HUDEP-2 (cell line): ENCODE data around the gene P2RY11.

Experiments used
- DNase-seq, 76 experiments: peaks; one replicate each; lab custom pipeline; 2025; ENCODE audit not compliant: unreplicated experiment in 76 of 76; lab: John Stamatoyannopoulos, UW

Gene P2RY11, protein sequence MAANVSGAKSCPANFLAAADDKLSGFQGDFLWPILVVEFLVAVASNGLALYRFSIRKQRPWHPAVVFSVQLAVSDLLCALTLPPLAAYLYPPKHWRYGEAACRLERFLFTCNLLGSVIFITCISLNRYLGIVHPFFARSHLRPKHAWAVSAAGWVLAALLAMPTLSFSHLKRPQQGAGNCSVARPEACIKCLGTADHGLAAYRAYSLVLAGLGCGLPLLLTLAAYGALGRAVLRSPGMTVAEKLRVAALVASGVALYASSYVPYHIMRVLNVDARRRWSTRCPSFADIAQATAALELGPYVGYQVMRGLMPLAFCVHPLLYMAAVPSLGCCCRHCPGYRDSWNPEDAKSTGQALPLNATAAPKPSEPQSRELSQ

GRCh38 chr19:10111405-10111811 lies at the start of gene P2RY11:
P2RY11 (plus strand) TSS chr19:10111693; CDS start chr19:10111722, 29 bp downstream.
- no peak for DNase-seq

GRCh38 chr19:10061717-10062310 lies 49.7 kb upstream of the P2RY11 start:
- DNase-seq = peak in 7 of 76 experiments; percentile 5 to 50 (median 11)

GRCh38 chr19:10068205-10068604 lies 43.3 kb upstream of the P2RY11 start:
- no peak for DNase-seq

GRCh38 chr19:10069046-10069445 lies 42.4 kb upstream of the P2RY11 start:
- peak in 1 of 76 experiments; percentile 14 for DNase-seq

DNA sequence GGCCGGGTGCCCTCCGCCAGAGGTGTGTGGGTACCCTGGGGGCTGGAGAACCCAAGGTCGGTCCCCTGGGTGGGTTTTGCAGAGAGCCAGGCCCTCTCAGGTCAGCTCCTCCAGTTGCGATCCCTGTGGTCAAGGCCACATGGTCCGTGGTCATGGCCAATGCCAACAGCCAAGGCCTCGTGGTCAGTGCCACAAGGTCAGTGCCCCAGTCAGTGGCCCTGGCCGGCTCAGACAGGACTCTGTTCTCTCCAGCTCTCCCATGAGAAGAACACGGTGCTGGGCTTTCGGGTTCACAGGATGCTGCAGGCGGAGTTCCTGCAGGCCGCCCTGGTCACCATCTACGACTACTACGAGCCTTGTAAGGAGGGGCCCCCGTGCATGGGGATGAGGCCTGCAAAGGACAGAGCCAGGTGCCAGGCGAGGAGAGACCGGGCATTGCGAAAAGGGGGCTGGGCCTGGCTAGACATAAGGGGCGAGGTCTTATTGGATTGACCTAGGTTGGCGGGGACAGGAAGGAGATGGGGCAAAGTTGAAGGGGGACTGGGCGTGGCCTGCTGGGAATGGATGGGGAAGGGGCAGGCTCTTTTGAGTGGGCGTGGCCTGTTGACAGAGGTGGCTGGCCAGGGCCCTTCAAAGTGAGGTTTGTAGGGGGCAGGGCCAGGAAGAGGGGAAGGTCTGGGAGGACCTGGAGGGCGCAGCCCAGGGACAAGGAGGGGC lies 40.6 kb upstream of the P2RY11 start:
- no peak for DNase-seq

DNA sequence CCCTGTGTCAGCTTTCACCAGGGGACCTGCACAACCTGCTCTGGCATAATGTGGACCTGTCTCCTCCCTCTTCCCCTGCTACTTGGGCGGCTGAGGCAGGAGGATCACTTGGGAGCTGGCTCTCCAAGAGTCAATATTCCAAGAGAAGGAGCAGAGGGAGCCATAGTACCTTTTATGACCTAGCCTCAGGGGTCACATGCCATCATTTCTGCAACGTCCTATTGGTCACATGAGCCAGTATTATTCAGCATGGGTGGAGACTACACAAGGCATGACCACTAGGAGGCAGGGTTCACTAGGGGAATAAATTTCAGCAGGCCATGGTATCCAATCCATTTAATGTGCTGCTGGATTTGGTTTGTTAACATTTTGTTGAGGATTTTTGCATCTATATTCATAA lies 37.3 kb upstream of the P2RY11 start:
- DNase-seq = peak in 34 of 76 experiments; percentile 9 to 71 (median 34)

GRCh38 chr19:10076535-10076934 lies 35.0 kb upstream of the P2RY11 start:
- DNase-seq = no peak

- DNase-seq = no peak
Observed at GRCh38 chr19:10078329-10078728, 33.2 kb upstream of the P2RY11 start.

DNA sequence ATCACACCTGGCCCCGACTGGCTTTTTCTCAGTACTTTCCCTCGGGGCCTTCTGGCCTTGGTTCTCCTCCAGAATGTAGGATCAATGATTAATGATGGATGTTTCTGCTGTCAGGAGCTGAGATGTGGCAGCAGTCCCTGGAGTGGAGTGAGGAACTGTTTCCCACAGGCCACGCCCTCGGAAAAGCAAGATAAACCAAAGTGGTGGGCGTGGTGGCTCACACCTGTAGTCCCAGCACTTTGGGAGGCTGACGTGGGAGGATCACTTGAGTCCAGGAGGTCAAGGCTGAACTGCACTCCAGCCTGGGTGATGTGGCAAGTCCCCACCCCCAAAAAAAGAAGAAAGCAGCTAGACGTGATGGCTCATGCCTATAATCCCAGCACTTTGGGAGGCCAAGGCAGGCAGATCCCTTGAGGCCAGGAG lies 32.5 kb upstream of the P2RY11 start:
- no peak for DNase-seq

DNA sequence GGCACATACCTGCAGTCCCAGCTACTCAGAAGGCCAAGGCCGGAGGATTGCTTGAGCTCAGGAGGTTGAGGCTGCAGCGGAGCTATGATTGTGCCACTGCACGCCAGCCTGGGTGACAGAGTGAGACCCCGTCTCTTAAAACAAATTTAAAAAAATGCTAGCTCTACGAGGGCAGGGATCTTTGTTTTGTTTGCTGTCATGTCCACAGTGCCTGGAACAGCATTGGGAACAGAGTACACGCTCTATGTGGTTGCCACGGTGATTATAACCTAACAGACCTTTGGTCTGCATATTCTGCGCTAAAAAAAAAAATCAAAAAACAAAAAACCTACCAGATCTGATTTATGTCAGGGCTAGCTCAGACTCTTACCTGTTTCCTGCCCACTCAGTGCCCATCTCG lies 27.6 kb upstream of the P2RY11 start:
- no peak for DNase-seq

GRCh38 chr19:10084803-10085202 lies 26.7 kb upstream of the P2RY11 start:
- DNase-seq = no peak

- DNase-seq = peak in 61 of 76 experiments; percentile 13 to 81 (median 58)
Observed at GRCh38 chr19:10085641-10086590, 25.6 kb upstream of the P2RY11 start, which contains the start of gene SHFL. SHFL (plus strand) TSS chr19:10086317; CDS start chr19:10086428, 111 bp downstream.

DNA sequence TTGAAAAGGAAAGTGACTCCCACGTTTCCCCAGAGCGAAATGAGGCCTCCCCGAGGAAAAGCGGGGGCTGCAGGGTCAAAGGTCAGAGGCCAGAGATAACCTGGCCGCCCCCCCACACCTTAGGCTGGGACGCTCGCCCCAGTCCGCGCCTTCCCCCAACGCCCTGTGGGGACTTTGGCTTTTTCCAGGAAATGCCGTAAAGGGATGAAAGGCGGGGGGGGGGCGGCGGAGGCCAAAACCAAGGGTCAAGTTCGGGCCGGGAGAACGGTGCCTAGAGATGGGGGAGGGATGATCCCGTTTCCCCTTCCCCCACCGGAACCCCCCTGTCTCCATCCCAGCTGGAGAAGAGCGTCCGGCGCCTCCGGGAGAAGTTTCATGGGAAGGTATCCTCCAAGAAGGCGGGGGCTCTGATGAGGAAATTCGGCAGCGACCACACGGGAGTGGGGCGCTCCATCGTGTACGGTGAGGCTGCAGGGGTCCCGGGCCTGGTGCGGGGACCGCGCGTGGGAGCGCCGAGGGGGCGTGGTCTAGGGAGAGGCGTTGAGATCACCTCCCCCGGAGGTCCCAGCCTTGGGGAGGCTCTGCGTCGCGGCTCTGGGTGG lies 24.8 kb upstream of the P2RY11 start:
- DNase-seq = peak in 1 of 76 experiments; percentile 14

- no peak for DNase-seq
Observed at GRCh38 chr19:10087296-10088061, 24.0 kb upstream of the P2RY11 start.

- DNase-seq = no peak
Observed at GRCh38 chr19:10088949-10089554, 22.4 kb upstream of the P2RY11 start.

DNA sequence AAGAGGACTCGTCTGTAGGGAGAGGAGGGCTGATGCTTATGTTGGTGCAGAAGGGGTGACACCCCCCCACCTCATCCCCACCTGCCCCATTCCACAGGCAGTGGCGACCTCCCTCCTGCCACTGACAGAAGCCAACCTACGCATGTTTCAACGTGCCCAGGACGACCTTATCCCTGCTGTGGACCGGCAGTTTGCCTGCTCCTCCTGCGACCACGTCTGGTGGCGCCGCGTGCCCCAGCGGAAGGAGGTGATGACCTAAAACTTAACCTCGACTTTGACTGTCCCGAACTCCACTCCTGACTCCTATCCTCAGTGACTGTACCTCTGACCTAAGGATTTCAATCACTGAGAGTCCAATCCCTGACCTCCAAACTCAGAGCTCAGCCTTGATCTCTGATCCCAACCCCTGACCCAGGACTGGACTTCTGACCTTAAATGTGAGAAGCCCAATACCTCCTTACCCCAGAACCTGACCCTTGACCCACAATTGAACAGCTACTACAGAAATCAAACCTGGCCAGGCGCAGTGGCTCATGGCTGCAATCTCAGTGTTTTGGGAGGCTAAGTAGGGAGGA lies 21.6 kb upstream of the P2RY11 start:
- no peak for DNase-seq

DNA sequence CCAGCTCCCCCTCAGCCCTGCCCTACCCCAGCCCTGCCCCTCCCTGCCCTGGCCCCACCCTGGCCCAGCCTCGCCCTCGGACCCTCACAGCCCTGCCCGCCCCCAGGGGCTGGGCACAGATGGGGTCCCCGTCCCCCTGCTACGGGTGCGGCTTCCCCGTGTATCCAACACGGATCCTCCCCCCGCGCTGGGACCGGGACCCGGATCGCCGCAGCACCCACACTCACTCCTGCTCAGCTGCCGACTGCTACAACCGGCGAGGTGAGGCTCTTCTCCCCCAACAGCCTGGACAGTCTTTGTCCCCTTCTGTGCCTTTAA lies 20.2 kb upstream of the P2RY11 start:
- no peak for DNase-seq

GRCh38 chr19:10091895-10092641 lies 19.4 kb upstream of the P2RY11 start:
- DNase-seq = peak in 37 of 76 experiments; percentile 23 to 73 (median 40)
